B cell (primary cell): Measurements from ENCODE around the gene RALB.

ENCODE experiments used
- EZH2 ChIP-seq: IDR thresholded peaks from 2 replicates; pipeline ENCODE4 v1.6.1; 2012; ENCODE audit warnings: borderline replicate concordance, low read depth, mild to moderate bottlenecking, moderate library complexity, low read length; ENCODE audit not compliant: insufficient read depth, poor library complexity, severe bottlenecking
- TF ChIP-seq, protein P1 (sequence below): fragments of 200-600 bp; IDR thresholded peaks from one replicate; pipeline ENCODE4 v1.8.0; 2022; ENCODE audit warnings: antibody characterized with exemption, mild to moderate bottlenecking

- TF ChIP-seq, protein P1, sequence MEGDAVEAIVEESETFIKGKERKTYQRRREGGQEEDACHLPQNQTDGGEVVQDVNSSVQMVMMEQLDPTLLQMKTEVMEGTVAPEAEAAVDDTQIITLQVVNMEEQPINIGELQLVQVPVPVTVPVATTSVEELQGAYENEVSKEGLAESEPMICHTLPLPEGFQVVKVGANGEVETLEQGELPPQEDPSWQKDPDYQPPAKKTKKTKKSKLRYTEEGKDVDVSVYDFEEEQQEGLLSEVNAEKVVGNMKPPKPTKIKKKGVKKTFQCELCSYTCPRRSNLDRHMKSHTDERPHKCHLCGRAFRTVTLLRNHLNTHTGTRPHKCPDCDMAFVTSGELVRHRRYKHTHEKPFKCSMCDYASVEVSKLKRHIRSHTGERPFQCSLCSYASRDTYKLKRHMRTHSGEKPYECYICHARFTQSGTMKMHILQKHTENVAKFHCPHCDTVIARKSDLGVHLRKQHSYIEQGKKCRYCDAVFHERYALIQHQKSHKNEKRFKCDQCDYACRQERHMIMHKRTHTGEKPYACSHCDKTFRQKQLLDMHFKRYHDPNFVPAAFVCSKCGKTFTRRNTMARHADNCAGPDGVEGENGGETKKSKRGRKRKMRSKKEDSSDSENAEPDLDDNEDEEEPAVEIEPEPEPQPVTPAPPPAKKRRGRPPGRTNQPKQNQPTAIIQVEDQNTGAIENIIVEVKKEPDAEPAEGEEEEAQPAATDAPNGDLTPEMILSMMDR = no peak
- no peak for TF ChIP-seq EZH2
Measured at GRCh38 chr2:120267348-120267747, 14.7 kb downstream of the RALB start.
